Measurements from ENCODE around the gene FOXK1. TPM values are rescaled to one million over a fixed set of nuclear protein-coding genes. Genes with fewer than 3 reads are reported as not detected.

FOXK1 gene
- total and polyA plus RNA-seq, 9 of the 15 experiments (the other 6 are each of a cell fraction or from before 2014, with no cell fraction given): 0.32 to 45.5 (median 8.1) TPM

GRCh38 chr7:4683043-4683883 is 1.2 kb downstream of the FOXK1 start (continued):
- no peak for TF ChIP-seq ELK3 (CRISPR knock-in tag; IDR thresholded peaks at IDR 0.05)
- TF ChIP-seq ZNF778 (CRISPR knock-in tag; IDR thresholded peaks at IDR 0.05): no peak
- TF ChIP-seq FOXK1 (CRISPR knock-in tag; IDR thresholded peaks at IDR 0.05; ENCODE audit: borderline replicate concordance): no peak
- peak; percentile 15; the same call in 1 of the 2 replicates for TF ChIP-seq ARID4B (CRISPR knock-in tag; IDR thresholded peaks at IDR 0.05)
- TF ChIP-seq CUX1 (CRISPR knock-in tag; IDR thresholded peaks at IDR 0.05): no peak
- no peak for TF ChIP-seq NONO (IDR thresholded peaks at IDR 0.05; ENCODE audit: low read depth in 2 of 2, low read length in 1 of 2)
- TF ChIP-seq KLF13 (tag; IDR thresholded peaks at IDR 0.05; ENCODE audit: borderline replicate concordance, low read depth): no peak
- TF ChIP-seq MLLT1 (IDR thresholded peaks at IDR 0.05): no peak
- TF ChIP-seq FOXK2 (conservative IDR thresholded peaks at IDR 0.05 in 1 of 2, IDR thresholded peaks at IDR 0.05 in 1 of 2; ENCODE audit: low read depth in 2 of 2): no peak
- TF ChIP-seq VEZF1 (CRISPR knock-in tag; IDR thresholded peaks at IDR 0.05): peak; percentile 79

All from K562 (cell line).